Thyroid gland (tissue), 4 donors: ENCODE results near the gene FRAS1. TPM values are rescaled to one million over a fixed set of nuclear protein-coding genes. Genes with fewer than 3 reads are reported as not detected.

Experiments
- DNase-seq, 2 donors: peaks; one replicate each; pipeline ENCODE4 v3.0.0-alpha.2; 2019
- H3K27ac ChIP-seq, 3 donors: fragments of 200-600 bp; sonication (generic); 1 replicate in 2 of 3; 2 replicates in 1 of 3; pipeline ENCODE4 v1.5.1; 2016 to 2019; ENCODE audit warnings: mild to moderate bottlenecking in 1 of 3, moderate library complexity in 1 of 3
- H3K27me3 ChIP-seq: fragments of 200-600 bp; sonication (generic); one replicate; pipeline ENCODE4 v1.5.1; 2019
- H3K36me3 ChIP-seq, 2 donors: fragments of 200-600 bp; sonication (generic); one replicate each; pipeline ENCODE4 v1.5.1; 2016 to 2019
- H3K4me1 ChIP-seq, 2 donors: fragments of 200-600 bp; sonication (generic); one replicate each; pipeline ENCODE4 v1.5.1; 2017 to 2019
- H3K4me3 ChIP-seq, 3 donors: fragments of 200-600 bp; sonication (generic); replicated peaks in 1 of 3; 1 replicate in 2 of 3; 2 replicates in 1 of 3; pipeline ENCODE4 v1.5.1; 2016; ENCODE audit warnings: mild to moderate bottlenecking in 1 of 3
- H3K9me3 ChIP-seq: fragments of 200-600 bp; sonication (generic); one replicate; pipeline ENCODE4 v1.5.1; 2017
- CTCF ChIP-seq, 6 experiments: fragments of 200-600 bp in 3 of 6; fragments of 450-650 bp in 3 of 6; sonication (generic) in 3 of 6; IDR thresholded peaks; one replicate each; pipeline ENCODE4 v1.5.1; 2016 to 2019; ENCODE audit warnings: antibody characterized with exemption in 6 of 6, mild to moderate bottlenecking in 2 of 6, inconsistent platforms in 1 of 6, moderate library complexity in 1 of 6
- POLR2A ChIP-seq, 2 donors: fragments of 450-650 bp; IDR thresholded peaks; one replicate each; pipeline ENCODE4 v1.6.1; 2017; ENCODE audit warnings: antibody characterized with exemption in 2 of 2, mild to moderate bottlenecking in 2 of 2, moderate library complexity in 1 of 2
- WGBS, 2 donors: methylation state at CpG; one replicate each; pipeline ENCODE4 v1.1.5; 2017; 5-methylcytosine and 5-hydroxymethylcytosine counted together
- intact Hi-C: fragments of 100-400 bp; cut with DNase I; formaldehyde crosslinking; loops from one replicate; pipeline ENCODE4 v1.15.1; 2023
- total RNA-seq, 4 donors: library from RNA; depleted of rRNA; stranded (reverse); fragments of >200 nt; gene quantifications; one replicate each; pipeline ENCODE4 v1.2.3, GENCODE V29; 2016

FRAS1 gene
- total RNA-seq, 4 donors from 2014 or later: 25.4 to 42.3 (median 31.7) TPM

- TF ChIP-seq POLR2A (IDR thresholded peaks at IDR 0.05) (no peak), CTCF (IDR thresholded peaks at IDR 0.05) (no peak)
- Histone ChIP-seq H3K9me3 (no peaks in the 10 kb centered on the region), H3K4me1 (no peaks in the 10 kb centered on the region), H3K27me3 (no peaks in the 10 kb centered on the region), H3K27ac (no peak overlapping the region), H3K4me3 (no peak overlapping the region), H3K36me3 (no peaks in the 10 kb centered on the region)
- WGBS, 2 donors: 57 to 68% methylated on average over 2 of the region's 2 CpGs
- no peak for DNase-seq
- intact Hi-C loops: no loop called here
Observed at GRCh38 chr4:78219825-78220224, 162.7 kb downstream of the FRAS1 start.

DNA sequence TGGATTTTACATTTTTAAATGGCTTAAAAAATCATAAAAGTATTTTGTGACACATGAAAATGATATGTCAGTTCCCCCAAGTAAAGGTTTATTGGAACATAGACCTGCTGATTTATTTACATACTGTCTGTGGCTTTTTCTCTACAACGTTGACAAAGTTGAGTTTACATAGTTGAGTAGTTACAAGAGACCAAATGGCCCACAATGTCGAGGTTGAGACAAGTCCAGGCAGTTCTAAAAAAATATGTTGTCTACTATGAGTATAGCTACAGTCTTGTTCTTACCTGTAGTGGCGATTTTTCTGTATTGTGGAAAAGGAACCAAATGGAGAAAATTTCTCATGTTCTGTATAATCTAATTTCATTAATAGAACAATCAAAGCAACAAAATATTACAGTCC is 163.2 kb downstream of the FRAS1 start:
- WGBS, 2 donors: 46 to 56% methylated on average over 3 of the region's 3 CpGs
- intact Hi-C loops: no loop called here
- no peak overlapping the region for H3K27ac ChIP-seq
- no peaks in the 10 kb centered on the region for H3K27me3 ChIP-seq
- DNase-seq: no peak
- no peak overlapping the region for H3K4me3 ChIP-seq
- TF ChIP-seq CTCF (IDR thresholded peaks at IDR 0.05) (no peak), POLR2A (IDR thresholded peaks at IDR 0.05) (no peak)
- H3K36me3 ChIP-seq: no peaks in the 10 kb centered on the region
- H3K4me1 ChIP-seq: no peaks in the 10 kb centered on the region
- H3K9me3 ChIP-seq: no peaks in the 10 kb centered on the region

- TF ChIP-seq POLR2A (IDR thresholded peaks at IDR 0.05): no peak
- TF ChIP-seq CTCF (IDR thresholded peaks at IDR 0.05): no peak
- no peak overlapping the region for H3K4me3 ChIP-seq
- intact Hi-C loops: no loop called here
- H3K36me3 ChIP-seq: no peaks in the 10 kb centered on the region
- WGBS, 2 donors: 60 to 70% methylated on average over 8 of the region's 8 CpGs
- DNase-seq: no peak
- H3K4me1 ChIP-seq: no peaks in the 10 kb centered on the region
- H3K9me3 ChIP-seq: no peaks in the 10 kb centered on the region
- no peak overlapping the region for H3K27ac ChIP-seq
- H3K27me3 ChIP-seq: no peaks in the 10 kb centered on the region
Observed at GRCh38 chr4:78222575-78223186, 165.6 kb downstream of the FRAS1 start.

DNA sequence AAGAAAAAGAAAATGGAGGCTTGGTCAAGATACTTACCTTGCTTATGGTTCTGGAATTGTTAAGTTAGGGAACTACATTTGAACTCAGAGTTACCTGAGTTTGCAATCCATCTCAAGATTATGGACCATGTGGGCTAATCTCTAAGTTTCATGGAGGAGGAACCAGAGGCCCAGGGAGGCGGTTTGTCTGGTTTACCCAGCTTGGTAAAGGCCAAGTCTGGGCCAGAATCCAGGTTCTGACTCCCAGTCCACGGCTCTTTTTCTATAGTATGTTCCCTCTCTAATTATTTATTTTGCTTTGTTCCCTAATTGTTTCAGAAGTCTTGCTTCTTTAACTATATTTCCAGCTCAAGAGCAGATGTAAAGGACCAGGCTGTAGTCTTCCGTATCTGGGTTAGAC is 168.1 kb downstream of the FRAS1 start:
- Histone ChIP-seq H3K27me3 (no peaks in the 10 kb centered on the region), H3K9me3 (no peaks in the 10 kb centered on the region), H3K4me1 (no peaks in the 10 kb centered on the region), H3K27ac (no peak overlapping the region), H3K36me3 (no peaks in the 10 kb centered on the region), H3K4me3 (no peak overlapping the region)
- 92 to 93% methylated on average over 3 of the region's 3 CpGs for WGBS, 2 donors
- DNase-seq: no peak
- intact Hi-C loops: no loop called here
- TF ChIP-seq POLR2A (IDR thresholded peaks at IDR 0.05) (no peak), CTCF (IDR thresholded peaks at IDR 0.05) (no peak)

DNA sequence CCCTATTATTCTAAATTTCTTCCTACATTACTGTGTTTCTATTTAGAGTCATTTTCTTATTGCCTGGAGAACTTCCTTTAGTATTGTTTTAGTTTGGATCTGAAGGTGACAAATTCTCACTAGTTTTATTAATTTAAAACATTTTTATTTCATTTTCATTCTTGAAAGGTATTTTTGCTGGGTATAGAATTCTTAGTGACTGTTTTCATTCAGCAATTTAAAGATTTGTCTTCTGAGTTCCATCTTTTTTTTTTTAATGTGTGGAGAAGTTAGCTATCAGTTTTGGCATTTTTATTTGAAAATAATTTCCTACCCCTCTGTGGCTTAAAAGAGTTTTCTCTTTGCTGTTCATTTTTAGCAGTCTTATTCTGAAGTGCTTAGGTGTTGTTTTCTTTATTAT is 169.2 kb downstream of the FRAS1 start:
- H3K27me3 ChIP-seq: no peaks in the 10 kb centered on the region
- H3K36me3 ChIP-seq: no peaks in the 10 kb centered on the region
- intact Hi-C loops: no loop called here
- H3K4me1 ChIP-seq: no peaks in the 10 kb centered on the region
- TF ChIP-seq POLR2A (IDR thresholded peaks at IDR 0.05) (no peak), CTCF (IDR thresholded peaks at IDR 0.05) (no peak)
- H3K27ac ChIP-seq: no peak overlapping the region
- DNase-seq: no peak
- H3K4me3 ChIP-seq: no peak overlapping the region
- no peaks in the 10 kb centered on the region for H3K9me3 ChIP-seq
